ENCODE measurements around the gene GKAP1.

The GKAP1 gene

DNA sequence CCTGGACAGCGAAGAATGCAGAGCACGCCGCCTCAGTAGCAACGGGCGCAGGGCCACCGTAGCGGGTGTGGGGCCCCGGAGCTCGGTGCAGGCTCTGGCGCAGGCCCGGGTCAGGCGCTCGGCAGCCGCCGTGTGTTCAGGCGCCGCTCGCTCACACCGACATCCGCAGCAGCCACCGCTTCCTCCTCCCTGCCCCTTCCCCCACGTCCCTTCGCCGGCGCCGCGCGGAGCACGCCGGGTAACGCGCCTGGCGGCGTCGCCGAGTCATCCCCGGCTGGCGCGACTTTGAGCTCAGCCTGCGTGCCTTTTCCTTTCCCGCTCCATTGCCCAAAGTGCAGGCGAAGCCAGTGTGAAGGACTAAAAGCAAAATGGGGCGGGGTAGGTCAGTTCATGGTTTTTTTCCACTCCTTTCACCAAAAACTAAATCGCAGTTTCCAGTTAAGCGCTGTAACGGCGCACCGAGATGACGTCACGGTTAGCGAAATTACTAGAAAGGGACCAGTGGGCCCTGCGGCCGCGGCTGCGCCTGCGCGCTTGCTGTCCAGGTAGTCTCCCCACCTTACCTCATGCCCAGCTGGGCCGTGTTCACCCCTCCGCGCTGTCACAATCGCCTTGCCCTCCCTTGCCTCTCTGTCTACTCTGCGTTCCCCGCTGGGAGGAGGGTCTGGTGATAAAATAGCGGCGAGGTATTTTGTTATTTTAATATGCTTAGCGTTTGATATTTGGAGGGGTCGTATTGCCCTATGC, 109.6 kb downstream of the GKAP1 start, which contains the start of gene UBQLN1 (continued):
- TF ChIP-seq ZNF530 (tag by site-specific recombination; IDR thresholded peaks at IDR 0.05; ENCODE audit: low read depth) (no peak), ZNF544 (tag by site-specific recombination; IDR thresholded peaks at IDR 0.05) (no peak), ZNF391 (tag by site-specific recombination; IDR thresholded peaks at IDR 0.05; ENCODE audit: borderline replicate concordance, low read depth) (no peak), ZBTB1 (tag by site-specific recombination; IDR thresholded peaks at IDR 0.05) (no peak), ZNF501 (tag by site-specific recombination; IDR thresholded peaks at IDR 0.05) (peak; percentile 67), KLF7 (tag by site-specific recombination; IDR thresholded peaks at IDR 0.05; ENCODE audit: borderline replicate concordance) (no peak), MYNN (tag by site-specific recombination; IDR thresholded peaks at IDR 0.05; ENCODE audit: borderline replicate concordance) (no peak), ZNF747 (tag by site-specific recombination; IDR thresholded peaks at IDR 0.05) (no peak), SCRT2 (tag by site-specific recombination; IDR thresholded peaks at IDR 0.05) (no peak), ZNF510 (tag by site-specific recombination; IDR thresholded peaks at IDR 0.05; ENCODE audit: insufficient replicate concordance) (no peak), ZNF366 (tag by site-specific recombination; conservative IDR thresholded peaks at IDR 0.05) (no peak), ZNF423 (tag by site-specific recombination; IDR thresholded peaks at IDR 0.05) (no peak), ZNF433 (tag by site-specific recombination; IDR thresholded peaks at IDR 0.05; ENCODE audit: low read depth) (no peak), ZNF521 (tag by site-specific recombination; IDR thresholded peaks at IDR 0.05) (no peak), ZNF560 (tag by site-specific recombination; IDR thresholded peaks at IDR 0.05; ENCODE audit: borderline replicate concordance) (no peak), EGR2 (tag by site-specific recombination; IDR thresholded peaks at IDR 0.05; ENCODE audit: low read depth) (no peak), ZNF37A (tag by site-specific recombination; IDR thresholded peaks at IDR 0.05) (no peak), ZBTB8A (tag by site-specific recombination; IDR thresholded peaks at IDR 0.05) (no peak; the same call in 1 of the 2 replicates), ZNF214 (tag by site-specific recombination; IDR thresholded peaks at IDR 0.05; ENCODE audit: borderline replicate concordance) (no peak), ZNF292 (tag by site-specific recombination; IDR thresholded peaks at IDR 0.05; ENCODE audit: borderline replicate concordance, low read depth) (no peak), ZNF157 (tag by site-specific recombination; IDR thresholded peaks at IDR 0.05) (no peak), SETDB1 (IDR thresholded peaks at IDR 0.05; ENCODE audit: insufficient read length, low read length) (no peak), YY2 (tag by site-specific recombination; IDR thresholded peaks at IDR 0.05) (0 out of 2 replicates have a peak, but pooled peaks have one; percentile 34), ZXDB (tag by site-specific recombination; IDR thresholded peaks at IDR 0.05) (peak; percentile 81), ZNF48 (tag by site-specific recombination; IDR thresholded peaks at IDR 0.05) (no peak), KLF9 (tag by site-specific recombination; IDR thresholded peaks at IDR 0.05; ENCODE audit: low read depth) (peak; percentile 33), BCL11B (tag by site-specific recombination; IDR thresholded peaks at IDR 0.05; ENCODE audit: low read depth) (no peak), ZNF707 (tag by site-specific recombination; IDR thresholded peaks at IDR 0.05) (no peak), SP7 (tag by site-specific recombination; IDR thresholded peaks at IDR 0.05) (peak; percentile 57), ZNF223 (tag by site-specific recombination; IDR thresholded peaks at IDR 0.05) (no peak), ZIC2 (tag by site-specific recombination; IDR thresholded peaks at IDR 0.05) (no peak)
- TF ChIP-seq, protein P1, sequence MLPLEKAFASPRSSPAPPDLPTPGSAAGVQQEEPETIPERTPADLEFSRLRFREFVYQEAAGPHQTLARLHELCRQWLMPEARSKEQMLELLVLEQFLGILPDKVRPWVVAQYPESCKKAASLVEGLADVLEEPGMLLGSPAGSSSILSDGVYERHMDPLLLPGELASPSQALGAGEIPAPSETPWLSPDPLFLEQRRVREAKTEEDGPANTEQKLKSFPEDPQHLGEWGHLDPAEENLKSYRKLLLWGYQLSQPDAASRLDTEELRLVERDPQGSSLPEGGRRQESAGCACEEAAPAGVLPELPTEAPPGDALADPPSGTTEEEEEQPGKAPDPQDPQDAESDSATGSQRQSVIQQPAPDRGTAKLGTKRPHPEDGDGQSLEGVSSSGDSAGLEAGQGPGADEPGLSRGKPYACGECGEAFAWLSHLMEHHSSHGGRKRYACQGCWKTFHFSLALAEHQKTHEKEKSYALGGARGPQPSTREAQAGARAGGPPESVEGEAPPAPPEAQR (tag by site-specific recombination; IDR thresholded peaks at IDR 0.05): no peak
- TF ChIP-seq, protein P2, sequence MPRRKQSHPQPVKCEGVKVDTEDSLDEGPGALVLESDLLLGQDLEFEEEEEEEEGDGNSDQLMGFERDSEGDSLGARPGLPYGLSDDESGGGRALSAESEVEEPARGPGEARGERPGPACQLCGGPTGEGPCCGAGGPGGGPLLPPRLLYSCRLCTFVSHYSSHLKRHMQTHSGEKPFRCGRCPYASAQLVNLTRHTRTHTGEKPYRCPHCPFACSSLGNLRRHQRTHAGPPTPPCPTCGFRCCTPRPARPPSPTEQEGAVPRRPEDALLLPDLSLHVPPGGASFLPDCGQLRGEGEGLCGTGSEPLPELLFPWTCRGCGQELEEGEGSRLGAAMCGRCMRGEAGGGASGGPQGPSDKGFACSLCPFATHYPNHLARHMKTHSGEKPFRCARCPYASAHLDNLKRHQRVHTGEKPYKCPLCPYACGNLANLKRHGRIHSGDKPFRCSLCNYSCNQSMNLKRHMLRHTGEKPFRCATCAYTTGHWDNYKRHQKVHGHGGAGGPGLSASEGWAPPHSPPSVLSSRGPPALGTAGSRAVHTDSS (tag by site-specific recombination; IDR thresholded peaks at IDR 0.05): no peak
- TF ChIP-seq, protein P3, sequence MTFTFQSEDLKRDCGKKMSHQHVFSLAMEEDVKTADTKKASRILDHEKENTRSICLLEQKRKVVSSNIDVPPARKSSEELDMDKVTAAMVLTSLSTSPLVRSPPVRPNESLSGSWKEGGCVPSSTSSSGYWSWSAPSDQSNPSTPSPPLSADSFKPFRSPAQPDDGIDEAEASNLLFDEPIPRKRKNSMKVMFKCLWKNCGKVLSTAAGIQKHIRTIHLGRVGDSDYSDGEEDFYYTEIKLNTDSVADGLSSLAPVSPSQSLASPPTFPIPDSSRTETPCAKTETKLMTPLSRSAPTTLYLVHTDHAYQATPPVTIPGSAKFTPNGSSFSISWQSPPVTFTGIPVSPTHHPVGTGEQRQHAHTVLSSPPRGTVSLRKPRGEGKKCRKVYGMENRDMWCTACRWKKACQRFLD (tag by site-specific recombination; IDR thresholded peaks at IDR 0.05): no peak
- TF ChIP-seq, protein P4, sequence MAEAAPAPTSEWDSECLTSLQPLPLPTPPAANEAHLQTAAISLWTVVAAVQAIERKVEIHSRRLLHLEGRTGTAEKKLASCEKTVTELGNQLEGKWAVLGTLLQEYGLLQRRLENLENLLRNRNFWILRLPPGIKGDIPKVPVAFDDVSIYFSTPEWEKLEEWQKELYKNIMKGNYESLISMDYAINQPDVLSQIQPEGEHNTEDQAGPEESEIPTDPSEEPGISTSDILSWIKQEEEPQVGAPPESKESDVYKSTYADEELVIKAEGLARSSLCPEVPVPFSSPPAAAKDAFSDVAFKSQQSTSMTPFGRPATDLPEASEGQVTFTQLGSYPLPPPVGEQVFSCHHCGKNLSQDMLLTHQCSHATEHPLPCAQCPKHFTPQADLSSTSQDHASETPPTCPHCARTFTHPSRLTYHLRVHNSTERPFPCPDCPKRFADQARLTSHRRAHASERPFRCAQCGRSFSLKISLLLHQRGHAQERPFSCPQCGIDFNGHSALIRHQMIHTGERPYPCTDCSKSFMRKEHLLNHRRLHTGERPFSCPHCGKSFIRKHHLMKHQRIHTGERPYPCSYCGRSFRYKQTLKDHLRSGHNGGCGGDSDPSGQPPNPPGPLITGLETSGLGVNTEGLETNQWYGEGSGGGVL (tag by site-specific recombination; IDR thresholded peaks at IDR 0.05): 0 out of 2 replicates have a peak, but pooled peaks have one; percentile 23
- TF ChIP-seq, protein P5, sequence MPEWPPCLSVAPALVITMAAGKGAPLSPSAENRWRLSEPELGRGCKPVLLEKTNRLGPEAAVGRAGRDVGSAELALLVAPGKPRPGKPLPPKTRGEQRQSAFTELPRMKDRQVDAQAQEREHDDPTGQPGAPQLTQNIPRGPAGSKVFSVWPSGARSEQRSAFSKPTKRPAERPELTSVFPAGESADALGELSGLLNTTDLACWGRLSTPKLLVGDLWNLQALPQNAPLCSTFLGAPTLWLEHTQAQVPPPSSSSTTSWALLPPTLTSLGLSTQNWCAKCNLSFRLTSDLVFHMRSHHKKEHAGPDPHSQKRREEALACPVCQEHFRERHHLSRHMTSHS (tag by site-specific recombination; IDR thresholded peaks at IDR 0.05): no peak

Measured in HEK293 (cell line).